AG04449 (cell line): ENCODE data around the gene SCMH1.

Experiments
- CTCF ChIA-PET: fragments of 350-600 bp; formaldehyde crosslinking; extraction: SDS; loops from one replicate; lab custom pipeline; 2021; ENCODE audit warnings: antibody characterized with exemption; lab: Yijun Ruan, JAX
- POLR2A ChIA-PET: fragments of 400-600, 350-600 bp; formaldehyde crosslinking; extraction: SDS; loops from one replicate; lab custom pipeline; 2020; ENCODE audit warnings: antibody characterized with exemption, inconsistent platforms; lab: Yijun Ruan, JAX
- DNase-seq: peaks from one replicate; pipeline ENCODE4 v3.0.0-alpha.2; 2010; ENCODE audit warnings: low read depth, low spot score
- H3K4me3 ChIP-seq: 2 replicates; pipeline ENCODE4 v1.5.1; 2011; ENCODE audit warnings: low read depth, mild to moderate bottlenecking, control low read depth, low read length
- TF ChIP-seq, protein P1 (sequence below): IDR thresholded peaks from one replicate; pipeline ENCODE4 v1.5.1; 2011; ENCODE audit warnings: mild to moderate bottlenecking, moderate library complexity, low read length, control low read depth, inconsistent platforms; ENCODE audit not compliant: insufficient read depth; ENCODE audit errors: missing control alignments

Gene SCMH1

DNA sequence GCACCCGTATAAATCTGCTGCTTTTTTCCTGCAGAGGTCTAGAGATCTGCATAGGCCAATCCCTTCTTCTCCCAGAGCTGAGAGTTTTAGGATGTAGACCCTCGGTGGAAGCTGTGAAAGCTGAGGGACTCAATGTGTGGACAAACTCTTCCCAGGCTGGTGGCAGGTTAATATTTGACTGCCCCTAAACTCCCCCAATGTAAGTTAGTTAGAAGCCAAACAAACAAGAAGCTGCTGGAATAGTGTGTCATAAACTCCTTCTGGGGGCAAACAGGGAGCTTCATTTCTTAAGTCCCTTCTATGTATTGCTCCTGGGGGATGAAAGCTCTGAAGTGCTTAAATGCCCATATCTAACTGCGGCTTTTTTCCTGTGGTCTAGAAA lies 72.3 kb downstream of the SCMH1 start:
- no peak for DNase-seq
- ChIA-PET POLR2A (no interaction called here), CTCF (no interaction called here)
- TF ChIP-seq, protein P1, sequence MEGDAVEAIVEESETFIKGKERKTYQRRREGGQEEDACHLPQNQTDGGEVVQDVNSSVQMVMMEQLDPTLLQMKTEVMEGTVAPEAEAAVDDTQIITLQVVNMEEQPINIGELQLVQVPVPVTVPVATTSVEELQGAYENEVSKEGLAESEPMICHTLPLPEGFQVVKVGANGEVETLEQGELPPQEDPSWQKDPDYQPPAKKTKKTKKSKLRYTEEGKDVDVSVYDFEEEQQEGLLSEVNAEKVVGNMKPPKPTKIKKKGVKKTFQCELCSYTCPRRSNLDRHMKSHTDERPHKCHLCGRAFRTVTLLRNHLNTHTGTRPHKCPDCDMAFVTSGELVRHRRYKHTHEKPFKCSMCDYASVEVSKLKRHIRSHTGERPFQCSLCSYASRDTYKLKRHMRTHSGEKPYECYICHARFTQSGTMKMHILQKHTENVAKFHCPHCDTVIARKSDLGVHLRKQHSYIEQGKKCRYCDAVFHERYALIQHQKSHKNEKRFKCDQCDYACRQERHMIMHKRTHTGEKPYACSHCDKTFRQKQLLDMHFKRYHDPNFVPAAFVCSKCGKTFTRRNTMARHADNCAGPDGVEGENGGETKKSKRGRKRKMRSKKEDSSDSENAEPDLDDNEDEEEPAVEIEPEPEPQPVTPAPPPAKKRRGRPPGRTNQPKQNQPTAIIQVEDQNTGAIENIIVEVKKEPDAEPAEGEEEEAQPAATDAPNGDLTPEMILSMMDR: no peak
- no peak overlapping the region for H3K4me3 ChIP-seq

DNA sequence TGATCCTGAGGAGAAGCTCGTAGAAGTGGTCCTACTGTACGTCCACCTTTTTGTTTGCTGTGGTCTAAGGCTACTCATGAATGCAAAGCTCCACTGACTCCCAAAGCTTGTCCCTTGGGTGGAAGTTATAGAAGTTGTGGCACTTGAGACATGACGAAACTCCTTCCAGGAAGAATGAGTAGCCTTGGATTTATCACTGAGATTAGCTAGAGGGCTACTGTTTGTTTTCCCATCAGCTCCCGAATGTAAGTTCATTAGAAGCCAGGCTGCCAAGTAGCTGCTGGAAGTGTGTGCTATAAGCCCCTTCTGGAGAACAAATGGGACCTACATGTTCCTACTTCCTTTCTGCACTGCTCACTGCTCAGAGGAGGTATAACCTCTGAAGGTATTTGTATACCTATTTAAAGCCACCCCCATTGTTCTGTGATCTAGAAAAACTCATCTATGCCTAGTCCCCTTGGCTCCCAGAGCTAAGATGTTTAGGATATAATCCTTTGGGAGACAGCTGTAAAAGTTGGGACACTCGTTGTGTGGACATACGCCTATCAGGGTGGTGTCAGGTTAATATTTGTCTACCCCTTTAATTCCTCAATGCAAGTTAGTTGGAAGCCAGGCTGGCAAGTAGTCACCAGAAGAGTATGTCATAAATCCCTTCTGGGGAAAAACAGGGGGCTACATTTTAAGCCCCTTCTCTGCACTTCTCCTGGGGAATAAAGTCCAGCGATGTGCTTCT lies 72.9 kb downstream of the SCMH1 start:
- no peak for DNase-seq
- ChIA-PET POLR2A (no interaction called here), CTCF (no interaction called here)
- no peak overlapping the region for H3K4me3 ChIP-seq
- TF ChIP-seq, protein P1: no peak

GRCh38 chr1:41167667-41168066 lies 74.4 kb downstream of the SCMH1 start:
- DNase-seq: no peak
- TF ChIP-seq, protein P1: no peak
- POLR2A ChIA-PET: no interaction called here
- CTCF ChIA-PET: no interaction called here
- no peak overlapping the region for H3K4me3 ChIP-seq

GRCh38 chr1:41164727-41165126 lies 77.4 kb downstream of the SCMH1 start:
- DNase-seq: no peak
- no peak overlapping the region for H3K4me3 ChIP-seq
- ChIA-PET CTCF (no interaction called here), POLR2A (no interaction called here)
- TF ChIP-seq, protein P1: no peak

GRCh38 chr1:41162441-41162840 lies 79.7 kb downstream of the SCMH1 start:
- POLR2A ChIA-PET: no interaction called here
- CTCF ChIA-PET: no interaction called here
- DNase-seq: no peak
- H3K4me3 ChIP-seq: no peak overlapping the region
- TF ChIP-seq, protein P1: no peak

GRCh38 chr1:41161846-41162245 lies 80.3 kb downstream of the SCMH1 start:
- TF ChIP-seq, protein P1: no peak
- H3K4me3 ChIP-seq: no peak overlapping the region
- ChIA-PET POLR2A (no interaction called here), CTCF (no interaction called here)
- no peak for DNase-seq
